WERI-Rb-1 (cell line): ENCODE data around the gene POLK.
"Not testable (repeated sequence)": the region's sequence is repeated elsewhere in the genome, so short reads cannot be mapped to it uniquely, and the experiment has no call there.

Experiments
- DNase-seq: peaks from one replicate; pipeline ENCODE4 v3.0.0-alpha.2; 2020
- H3K27ac ChIP-seq: fragments of 250-450 bp; sonication (Bioruptor Pico); 2 replicates; pipeline ENCODE4 v1.5.1; 2020; ENCODE audit warnings: mild to moderate bottlenecking, moderate library complexity
- H3K27me3 ChIP-seq: fragments of 250-450 bp; sonication (Bioruptor Pico); 2 replicates; pipeline ENCODE4 v1.5.1; 2021; ENCODE audit warnings: mild to moderate bottlenecking, low read depth, moderate library complexity; ENCODE audit not compliant: insufficient read depth, severe bottlenecking
- H3K36me3 ChIP-seq: fragments of 250-450 bp; sonication (Bioruptor Pico); 2 replicates; pipeline ENCODE4 v1.5.1; 2020; ENCODE audit warnings: mild to moderate bottlenecking, moderate library complexity
- H3K4me3 ChIP-seq: 2 replicates; pipeline ENCODE4 v1.5.1; 2011; ENCODE audit warnings: low read depth, mild to moderate bottlenecking, control low read depth, low read length
- H3K9me3 ChIP-seq: fragments of 250-450 bp; sonication (Bioruptor Pico); 2 replicates; pipeline ENCODE4 v1.5.1; 2021; ENCODE audit warnings: mild to moderate bottlenecking, moderate library complexity; ENCODE audit not compliant: severe bottlenecking
- CTCF ChIP-seq: IDR thresholded peaks from 2 replicates; pipeline ENCODE4 v1.5.1; 2011; ENCODE audit warnings: low read depth, mild to moderate bottlenecking, control low read depth, inconsistent platforms, low read length

POLK gene

GRCh38 chr5:75482482-75482881 is 29.2 kb upstream of the POLK start:
- H3K9me3 ChIP-seq, result no peaks in the 10 kb centered on the region
- TF ChIP-seq CTCF, result no peak
- DNase-seq, result no peak
- H3K27me3 ChIP-seq, result no peaks in the 10 kb centered on the region
- H3K27ac ChIP-seq, result no peak overlapping the region
- no peaks in the 10 kb centered on the region for H3K36me3 ChIP-seq
- H3K4me3 ChIP-seq, result no peak overlapping the region

- no peak for TF ChIP-seq CTCF
- no peak overlapping the region for H3K4me3 ChIP-seq
- no peak for DNase-seq
- no peaks in the 10 kb centered on the region for H3K36me3 ChIP-seq
- no peaks in the 10 kb centered on the region for H3K27me3 ChIP-seq
- no peak overlapping the region for H3K27ac ChIP-seq
- H3K9me3 ChIP-seq, result no peaks in the 10 kb centered on the region
These were observed 27.1 kb upstream of the POLK start for GRCh38 chr5:75484605-75485004.

- not testable (repeated sequence) for H3K27ac ChIP-seq, H3K9me3 ChIP-seq, H3K36me3 ChIP-seq, H3K4me3 ChIP-seq, DNase-seq, H3K27me3 ChIP-seq
These were observed 21.8 kb upstream of the POLK start for GRCh38 chr5:75489847-75490246.

DNA sequence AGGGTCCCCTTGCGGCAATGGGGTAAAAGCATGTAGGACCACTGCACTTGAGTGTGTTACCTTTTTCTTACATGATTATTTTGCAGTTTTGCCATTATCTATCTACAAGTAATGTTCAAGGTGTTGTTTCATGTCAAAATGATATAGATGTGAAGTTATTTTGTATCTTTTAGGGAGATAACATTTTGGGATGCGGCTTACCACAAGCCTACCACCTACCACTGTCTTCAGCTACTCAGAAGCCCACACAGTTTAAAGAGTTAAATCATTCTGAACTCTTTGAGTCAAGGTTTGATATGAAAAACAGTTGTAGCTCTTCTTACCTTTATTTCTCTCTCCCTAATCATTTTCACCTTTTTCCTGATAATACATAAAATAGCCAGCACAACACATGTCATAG is 20.1 kb upstream of the POLK start:
- Histone ChIP-seq H3K27ac (no peak overlapping the region), H3K27me3 (no peaks in the 10 kb centered on the region), H3K36me3 (no peaks in the 10 kb centered on the region), H3K9me3 (no peaks in the 10 kb centered on the region), H3K4me3 (no peak overlapping the region)
- TF ChIP-seq CTCF, result no peak
- no peak for DNase-seq

- H3K36me3 ChIP-seq, result no peaks in the 10 kb centered on the region
- no peaks in the 10 kb centered on the region for H3K27me3 ChIP-seq
- H3K27ac ChIP-seq, result no peak overlapping the region
- TF ChIP-seq CTCF, result no peak
- H3K9me3 ChIP-seq, result no peaks in the 10 kb centered on the region
- no peak overlapping the region for H3K4me3 ChIP-seq
- DNase-seq, result no peak
These were observed 15.7 kb upstream of the POLK start for GRCh38 chr5:75496026-75496425.

DNA sequence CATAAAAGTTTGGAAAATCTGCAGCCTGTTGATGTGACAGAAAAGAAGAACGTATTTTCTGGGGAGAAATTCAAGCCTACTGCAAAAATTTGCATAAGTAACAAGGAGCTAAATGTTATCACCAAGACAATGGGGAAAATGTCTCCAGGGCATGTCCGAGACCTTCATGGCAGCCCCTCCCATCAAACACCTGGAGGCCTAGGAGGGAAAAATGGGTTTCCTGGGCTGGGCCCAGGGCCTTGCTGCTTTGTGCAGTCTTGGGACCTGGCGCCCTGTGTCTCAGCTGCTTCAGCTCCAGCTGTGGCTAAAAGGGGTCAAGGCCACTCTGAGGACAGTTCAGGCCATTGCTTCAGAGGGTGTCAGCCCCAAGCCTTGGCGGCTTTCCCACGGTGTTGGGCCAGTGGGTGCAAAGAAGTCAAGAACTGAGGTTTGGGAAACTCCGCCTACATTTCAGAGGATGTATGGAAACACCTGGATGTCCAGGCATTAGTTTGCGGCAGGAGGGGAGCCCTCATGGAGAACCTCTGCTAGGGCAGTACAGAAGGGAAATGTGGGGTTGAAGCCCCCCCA is 13.4 kb upstream of the POLK start:
- H3K4me3 ChIP-seq, result no peak overlapping the region
- H3K9me3 ChIP-seq, result no peaks in the 10 kb centered on the region
- no peak for DNase-seq
- H3K27ac ChIP-seq, result no peak overlapping the region
- no peaks in the 10 kb centered on the region for H3K36me3 ChIP-seq
- H3K27me3 ChIP-seq, result no peaks in the 10 kb centered on the region
- TF ChIP-seq CTCF, result no peak

DNA sequence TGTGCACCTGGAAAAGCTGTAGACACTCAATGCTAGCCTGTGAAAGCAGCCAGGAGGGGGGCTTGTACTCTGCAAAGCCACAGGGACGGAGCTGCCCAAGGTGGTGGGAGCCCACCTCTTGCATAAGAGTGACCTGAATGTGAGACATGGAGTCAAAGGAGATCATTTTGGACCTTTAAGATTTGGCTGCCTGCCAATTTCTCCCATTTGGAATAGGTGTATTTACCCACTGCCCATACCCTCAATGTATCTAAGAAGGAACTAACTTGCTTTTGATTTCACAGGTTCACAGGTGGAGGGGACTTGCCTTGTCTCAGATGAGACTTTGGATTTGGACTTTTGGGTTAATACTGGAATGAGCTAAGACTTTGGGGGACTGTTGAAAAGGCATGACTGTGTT is 12.8 kb upstream of the POLK start:
- not testable (repeated sequence) for H3K36me3 ChIP-seq, DNase-seq, H3K27ac ChIP-seq, H3K27me3 ChIP-seq, H3K9me3 ChIP-seq, H3K4me3 ChIP-seq

GRCh38 chr5:75505112-75505511 is 6.6 kb upstream of the POLK start:
- DNase-seq, H3K27ac ChIP-seq, H3K9me3 ChIP-seq, H3K4me3 ChIP-seq, H3K36me3 ChIP-seq, H3K27me3 ChIP-seq: not testable (repeated sequence)
